Left lung (tissue), 10 donors: ENCODE data around the gene DECR2. TPM values are rescaled to one million over a fixed set of nuclear protein-coding genes. Genes with fewer than 3 reads are reported as not detected.

Experiments
- ATAC-seq: fragments of 200-7000 bp; cut with Tn5 transposase; one replicate; pipeline ENCODE4 v1.9.1; 2020; ENCODE audit warnings: moderate library complexity
- DNase-seq, 4 donors: peaks; one replicate each; pipeline ENCODE4 v3.0.0-alpha.2; 2013 to 2020
- H3K27ac ChIP-seq, 2 donors: fragments of 200-600 bp; sonication (generic) in 1 of 2; one replicate each; pipeline versions ENCODE4 v1.5.0 to v1.8.0; 2020 to 2021
- H3K27me3 ChIP-seq, 2 donors: fragments of 200-600 bp; sonication (generic) in 1 of 2; one replicate each; pipeline versions ENCODE4 v1.5.0 to v1.8.0; 2020 to 2021
- H3K36me3 ChIP-seq, 2 donors: fragments of 200-600 bp; sonication (generic) in 1 of 2; one replicate each; pipeline versions ENCODE4 v1.5.0 to v1.8.0; 2020 to 2021
- H3K4me1 ChIP-seq, 2 donors: fragments of 200-600 bp; one replicate each; pipeline ENCODE4 v1.8.0; 2021
- H3K4me3 ChIP-seq, 2 donors: fragments of 200-600 bp; sonication (generic) in 1 of 2; one replicate each; pipeline versions ENCODE4 v1.5.0 to v1.8.0; 2020 to 2021; ENCODE audit warnings: mild to moderate bottlenecking in 1 of 2
- H3K9me3 ChIP-seq, 2 donors: fragments of 200-600 bp; sonication (generic) in 1 of 2; one replicate each; pipeline versions ENCODE4 v1.5.0 to v1.8.0; 2020 to 2021
- intact Hi-C, 2 donors: fragments of 100-400 bp; cut with DNase I; formaldehyde crosslinking; loops; one replicate each; pipeline versions ENCODE4 v1.11.2 to v1.14.2; 2022
- polyA plus RNA-seq, 6 donors: library from polyadenylated mRNA; unstranded; fragments of 120-200 nt; gene quantifications; one replicate each; pipeline ENCODE4 v1.2.1, GENCODE V29; 2013; ENCODE audit not compliant: insufficient read length in 6 of 6
- total RNA-seq, 2 donors: library from RNA; stranded (reverse); fragmentation: NEBNext Ultra II Directional; extraction: Animal tissue kit (Norgen Biotek cat#: 25700); gene quantifications; one replicate each; pipeline ENCODE4 v1.2.1, GENCODE V29; 2021
- TF ChIP-seq, protein P1 (sequence below), 2 donors: fragments of 200-600 bp; sonication (generic) in 1 of 2; IDR thresholded peaks; one replicate each; pipeline versions ENCODE4 v1.5.0 to v1.8.0; 2021; ENCODE audit warnings: antibody characterized with exemption in 2 of 2
- donor health status: DM: no; HTN: yes; CAD: no.
- donor health status: DM: no; HTN: no; CAD: no.

The DECR2 gene
- total and polyA plus RNA-seq, 8 donors = 10.3 to 25.1 (median 16.7) TPM

DNA sequence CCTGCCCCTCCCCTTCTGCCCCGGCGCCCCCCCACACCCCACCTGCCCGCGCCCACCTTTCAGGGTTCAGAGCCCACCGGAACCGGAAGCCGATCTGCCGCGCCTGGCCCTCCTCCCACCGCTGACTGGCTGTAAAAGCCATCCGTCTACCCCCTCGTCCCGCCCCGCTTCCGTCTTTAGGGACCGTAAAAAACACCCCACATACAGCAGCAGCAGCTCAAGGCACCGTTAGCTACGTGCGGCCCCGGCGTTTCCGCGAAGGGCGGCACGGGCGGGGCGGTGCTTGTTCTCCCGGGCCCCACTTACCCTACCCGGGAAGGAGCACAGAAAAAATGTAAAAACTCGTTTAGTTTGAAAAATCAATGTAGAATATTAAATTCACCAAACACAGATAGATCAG, 31.2 kb upstream of the DECR2 start, which contains the start of gene MRPL28:
Gene MRPL28 (minus strand): TSS at position 96 of the 400 bp plus-strand sequence. CDS start 320 bp downstream, outside the sequence.
- Histone ChIP-seq H3K9me3 (no peaks in the 10 kb centered on the region), H3K4me3 (peak within 1 kb of the TSS; percentile 22 to 45), H3K27me3 (no peaks in the 10 kb centered on the region), H3K27ac (peak within 1 kb of the TSS; percentile 39 to 75), H3K4me1 (peaks cover 11 to 23% of the 10 kb centered on the region in 2 donors), H3K36me3 (peaks cover 0 to 78% of the 10 kb centered on the region in 2 donors)
- TF ChIP-seq, protein P1, sequence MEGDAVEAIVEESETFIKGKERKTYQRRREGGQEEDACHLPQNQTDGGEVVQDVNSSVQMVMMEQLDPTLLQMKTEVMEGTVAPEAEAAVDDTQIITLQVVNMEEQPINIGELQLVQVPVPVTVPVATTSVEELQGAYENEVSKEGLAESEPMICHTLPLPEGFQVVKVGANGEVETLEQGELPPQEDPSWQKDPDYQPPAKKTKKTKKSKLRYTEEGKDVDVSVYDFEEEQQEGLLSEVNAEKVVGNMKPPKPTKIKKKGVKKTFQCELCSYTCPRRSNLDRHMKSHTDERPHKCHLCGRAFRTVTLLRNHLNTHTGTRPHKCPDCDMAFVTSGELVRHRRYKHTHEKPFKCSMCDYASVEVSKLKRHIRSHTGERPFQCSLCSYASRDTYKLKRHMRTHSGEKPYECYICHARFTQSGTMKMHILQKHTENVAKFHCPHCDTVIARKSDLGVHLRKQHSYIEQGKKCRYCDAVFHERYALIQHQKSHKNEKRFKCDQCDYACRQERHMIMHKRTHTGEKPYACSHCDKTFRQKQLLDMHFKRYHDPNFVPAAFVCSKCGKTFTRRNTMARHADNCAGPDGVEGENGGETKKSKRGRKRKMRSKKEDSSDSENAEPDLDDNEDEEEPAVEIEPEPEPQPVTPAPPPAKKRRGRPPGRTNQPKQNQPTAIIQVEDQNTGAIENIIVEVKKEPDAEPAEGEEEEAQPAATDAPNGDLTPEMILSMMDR (IDR thresholded peaks at IDR 0.05) = no peak
- intact Hi-C loops = no loop called here
- peak; percentile 96 for ATAC-seq
- peak; percentile 91 to 96 (median 94) for DNase-seq

DNA sequence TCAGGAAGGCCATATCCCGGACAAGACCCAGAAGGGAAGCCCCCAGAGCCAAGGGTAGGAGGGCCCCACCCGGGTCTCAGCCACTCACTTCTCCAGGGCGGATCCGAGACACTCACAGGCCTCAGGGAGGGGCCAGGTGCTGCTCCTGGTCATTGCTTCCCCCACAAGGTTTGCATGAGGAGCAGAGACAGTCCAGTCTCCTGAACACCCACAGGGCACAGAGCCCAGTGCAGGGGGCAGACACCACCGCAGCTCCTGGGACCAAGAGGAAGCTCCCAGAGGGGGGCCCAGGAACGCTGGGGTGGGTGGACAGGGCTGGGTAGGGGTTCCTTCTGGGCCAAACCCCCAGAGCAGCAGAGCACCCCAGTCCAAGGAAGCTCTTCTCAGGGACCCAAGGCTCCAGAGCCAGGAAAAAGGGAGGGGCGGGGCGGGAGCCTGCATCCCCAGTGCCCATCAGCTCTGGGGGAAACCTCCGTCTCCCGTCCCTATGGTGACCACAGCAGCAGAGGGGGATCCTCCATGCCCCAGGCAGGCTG, 30.6 kb upstream of the DECR2 start:
- Histone ChIP-seq H3K9me3 (no peaks in the 10 kb centered on the region), H3K36me3 (peaks cover 0 to 81% of the 10 kb centered on the region in 2 donors), H3K4me3 (peak overlapping the region in 1 of 2 donors; percentile 45), H3K27me3 (no peaks in the 10 kb centered on the region), H3K27ac (peak overlapping the region; percentile 39 to 75), H3K4me1 (peaks cover 11 to 23% of the 10 kb centered on the region in 2 donors)
- ATAC-seq (peak; percentile 3), DNase-seq (no peak)
- TF ChIP-seq, protein P1 (IDR thresholded peaks at IDR 0.05) = no peak
- intact Hi-C loops = no loop called here

DNA sequence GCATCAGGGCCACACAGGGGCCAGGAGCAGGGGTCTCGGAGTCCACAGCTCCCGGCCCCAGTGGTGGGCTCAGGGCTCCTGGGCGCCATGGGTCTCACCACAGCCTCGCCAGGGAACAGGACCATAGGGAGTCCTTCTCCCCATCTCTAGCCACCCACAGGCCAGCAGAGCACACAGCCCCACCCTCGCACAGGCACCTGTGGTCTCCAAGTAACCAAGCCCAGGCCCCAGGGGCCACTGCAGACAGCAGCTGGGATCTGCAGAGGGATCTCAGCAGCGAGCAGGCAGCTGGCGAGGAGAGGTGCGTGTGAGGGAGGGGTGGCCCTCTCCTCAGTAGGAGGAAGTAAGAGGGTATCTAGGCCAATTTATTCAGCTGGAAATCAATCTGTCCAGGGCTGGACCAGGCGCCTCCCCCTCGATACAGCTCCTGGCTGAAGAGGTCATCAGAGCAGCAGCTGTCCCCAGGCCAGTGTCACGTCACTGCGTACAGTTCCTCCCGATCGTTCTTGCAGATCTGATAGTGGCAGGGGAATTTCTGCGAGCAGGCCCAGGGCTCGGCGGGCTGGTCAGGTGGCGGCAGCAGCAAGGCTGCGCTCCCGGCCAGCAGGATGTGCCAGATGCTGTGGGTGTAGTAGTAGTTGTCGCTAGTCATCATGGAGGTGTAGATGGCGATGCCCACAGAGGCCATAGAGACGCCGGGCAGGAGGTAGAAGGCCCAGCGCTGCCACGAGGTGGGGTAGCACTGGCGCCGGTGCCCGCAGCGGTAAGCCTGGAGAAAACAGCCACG, 30.0 kb upstream of the DECR2 start:
- H3K27ac ChIP-seq = peak overlapping the region in 1 of 2 donors; percentile 75
- intact Hi-C loops = no loop called here
- ATAC-seq = no peak
- peaks cover 0 to 81% of the 10 kb centered on the region in 2 donors for H3K36me3 ChIP-seq
- H3K9me3 ChIP-seq = no peaks in the 10 kb centered on the region
- H3K4me1 ChIP-seq = peaks cover 11 to 23% of the 10 kb centered on the region in 2 donors
- no peak overlapping the region for H3K4me3 ChIP-seq
- TF ChIP-seq, protein P1 (IDR thresholded peaks at IDR 0.05) = no peak
- no peaks in the 10 kb centered on the region for H3K27me3 ChIP-seq
- DNase-seq = no peak

DNA sequence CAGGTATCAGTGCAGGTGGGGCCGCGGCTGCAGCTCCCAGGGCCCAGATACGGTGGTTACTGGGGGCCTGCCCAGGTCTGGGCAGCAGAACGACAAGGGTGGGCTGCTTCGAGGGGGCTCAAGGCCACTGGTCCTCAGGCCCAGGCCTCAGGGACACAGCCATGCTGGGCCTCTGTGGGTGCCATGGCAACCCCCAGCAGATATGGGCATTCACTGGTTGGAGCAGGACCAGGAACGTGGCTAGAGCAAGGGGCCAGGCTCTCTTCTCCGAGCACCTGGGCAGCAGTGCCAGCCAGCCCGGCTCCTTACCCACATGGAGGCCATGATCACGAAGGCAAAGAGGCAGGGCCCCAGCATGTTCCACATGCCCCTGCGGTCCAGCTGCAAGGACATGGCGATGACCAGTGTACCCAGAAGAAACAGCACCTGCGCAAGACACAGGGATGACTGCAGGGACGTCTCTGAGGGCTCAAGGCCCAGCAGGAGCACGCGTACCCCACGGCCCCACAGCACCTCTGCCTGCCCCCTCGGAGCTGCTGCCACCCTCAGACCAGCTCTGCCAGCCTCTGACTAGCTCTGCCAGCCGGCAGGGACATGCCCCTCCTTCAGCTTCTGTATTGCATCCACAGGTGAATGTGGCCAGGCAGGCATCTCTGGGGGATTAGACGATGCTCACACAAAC, 29.2 kb upstream of the DECR2 start:
- Histone ChIP-seq H3K4me1 (peaks cover 11 to 23% of the 10 kb centered on the region in 2 donors), H3K27me3 (no peaks in the 10 kb centered on the region), H3K27ac (no peak overlapping the region), H3K9me3 (no peaks in the 10 kb centered on the region), H3K36me3 (peaks cover 0 to 81% of the 10 kb centered on the region in 2 donors), H3K4me3 (no peak overlapping the region)
- DNase-seq (no peak), ATAC-seq (no peak)
- intact Hi-C loops = no loop called here
- TF ChIP-seq, protein P1 (IDR thresholded peaks at IDR 0.05) = no peak
